Measurements from ENCODE around the gene FKBP5. TPM values are rescaled to one million over a fixed set of nuclear protein-coding genes. Genes with fewer than 3 reads are reported as not detected.
A peak's percentile ranks its signal among the peaks of the same experiment; 100 is the strongest.

FKBP5 gene
- total and polyA plus RNA-seq, 2 donors (not counting 1 experiment from before 2014, with no cell fraction given): 10.9 to 16.3 TPM

- no peaks in the 10 kb centered on the region for H3K36me3 ChIP-seq (ENCODE audit: control insufficient read depth, insufficient read depth, low read length)
- no peak overlapping the region for H3K4me2 ChIP-seq (ENCODE audit: extremely low read depth, insufficient read depth, low read length)
- no peaks in the 10 kb centered on the region for H3K4me1 ChIP-seq (ENCODE audit: control insufficient read depth, extremely low read depth, insufficient read depth, low read length)
- no peaks in the 10 kb centered on the region for H3K27me3 ChIP-seq (ENCODE audit: control insufficient read depth, insufficient read depth, low read length)
- no peak for TF ChIP-seq EZH2 (IDR thresholded peaks at IDR 0.05; ENCODE audit: low read length, missing control alignments)
- no peak for TF ChIP-seq CTCF (conservative IDR thresholded peaks at IDR 0.05 in 1 of 2, IDR thresholded peaks at IDR 0.05 in 1 of 2; ENCODE audit: low read depth in 1 of 2, low read length in 2 of 2)
- no peaks in the 10 kb centered on the region for H4K20me1 ChIP-seq (ENCODE audit: control insufficient read depth, extremely low read depth, insufficient read depth, low read length)
- no peak for DNase-seq (ENCODE audit: low read depth in 2 of 2)
- no peaks in the 10 kb centered on the region for H3K9me3 ChIP-seq (ENCODE audit: control insufficient read depth, insufficient read depth, low read depth, low read length)
- no peak overlapping the region for H2AFZ ChIP-seq (ENCODE audit: low read length)
- H3K79me2 ChIP-seq (ENCODE audit: control insufficient read depth, insufficient read depth, low read length): no peaks in the 10 kb centered on the region
- no peak overlapping the region for H3K27ac ChIP-seq (ENCODE audit: insufficient read depth, low read length)
- no peak overlapping the region for H3K9ac ChIP-seq (ENCODE audit: insufficient read depth, low read length)
- H3K4me3 ChIP-seq (replicated peaks in 1 of 4; ENCODE audit: control extremely low read depth in 1 of 4, insufficient read depth in 1 of 4, low read depth in 3 of 4, low read length in 4 of 4): no peak overlapping the region
Measured at GRCh38 chr6:35613762-35614161, 75.0 kb downstream of the FKBP5 start.

- no peaks in the 10 kb centered on the region for H3K79me2 ChIP-seq (ENCODE audit: control insufficient read depth, insufficient read depth, low read length)
- no peaks in the 10 kb centered on the region for H4K20me1 ChIP-seq (ENCODE audit: control insufficient read depth, extremely low read depth, insufficient read depth, low read length)
- peak; percentile 63 to 90 for DNase-seq (ENCODE audit: low read depth in 2 of 2)
- no peak overlapping the region for H3K9ac ChIP-seq (ENCODE audit: insufficient read depth, low read length)
- H3K27ac ChIP-seq (ENCODE audit: insufficient read depth, low read length): no peak overlapping the region
- no peak for TF ChIP-seq CTCF (conservative IDR thresholded peaks at IDR 0.05 in 1 of 2, IDR thresholded peaks at IDR 0.05 in 1 of 2; ENCODE audit: low read depth in 1 of 2, low read length in 2 of 2)
- TF ChIP-seq EZH2 (IDR thresholded peaks at IDR 0.05; ENCODE audit: low read length, missing control alignments): no peak
- no peak overlapping the region for H3K4me2 ChIP-seq (ENCODE audit: extremely low read depth, insufficient read depth, low read length)
- no peak overlapping the region for H2AFZ ChIP-seq (ENCODE audit: low read length)
- no peaks in the 10 kb centered on the region for H3K36me3 ChIP-seq (ENCODE audit: control insufficient read depth, insufficient read depth, low read length)
- H3K27me3 ChIP-seq (ENCODE audit: control insufficient read depth, insufficient read depth, low read length): no peaks in the 10 kb centered on the region
- no peaks in the 10 kb centered on the region for H3K9me3 ChIP-seq (ENCODE audit: control insufficient read depth, insufficient read depth, low read depth, low read length)
- H3K4me1 ChIP-seq (ENCODE audit: control insufficient read depth, extremely low read depth, insufficient read depth, low read length): no peaks in the 10 kb centered on the region
- no peak overlapping the region for H3K4me3 ChIP-seq (replicated peaks in 1 of 4; ENCODE audit: control extremely low read depth in 1 of 4, insufficient read depth in 1 of 4, low read depth in 3 of 4, low read length in 4 of 4)
Measured at GRCh38 chr6:35611240-35611639, 77.5 kb downstream of the FKBP5 start.

- Histone ChIP-seq H3K9ac (ENCODE audit: insufficient read depth, low read length) (no peak overlapping the region), H3K4me1 (ENCODE audit: control insufficient read depth, extremely low read depth, insufficient read depth, low read length) (no peaks in the 10 kb centered on the region), H3K4me3 (replicated peaks in 1 of 4; ENCODE audit: control extremely low read depth in 1 of 4, insufficient read depth in 1 of 4, low read depth in 3 of 4, low read length in 4 of 4) (no peak overlapping the region), H4K20me1 (ENCODE audit: control insufficient read depth, extremely low read depth, insufficient read depth, low read length) (no peaks in the 10 kb centered on the region), H3K4me2 (ENCODE audit: extremely low read depth, insufficient read depth, low read length) (no peak overlapping the region), H3K36me3 (ENCODE audit: control insufficient read depth, insufficient read depth, low read length) (no peaks in the 10 kb centered on the region), H3K27ac (ENCODE audit: insufficient read depth, low read length) (no peak overlapping the region), H3K79me2 (ENCODE audit: control insufficient read depth, insufficient read depth, low read length) (no peaks in the 10 kb centered on the region), H2AFZ (ENCODE audit: low read length) (no peak overlapping the region), H3K27me3 (ENCODE audit: control insufficient read depth, insufficient read depth, low read length) (no peaks in the 10 kb centered on the region), H3K9me3 (ENCODE audit: control insufficient read depth, insufficient read depth, low read depth, low read length) (no peaks in the 10 kb centered on the region)
- TF ChIP-seq CTCF (conservative IDR thresholded peaks at IDR 0.05 in 1 of 2, IDR thresholded peaks at IDR 0.05 in 1 of 2; ENCODE audit: low read depth in 1 of 2, low read length in 2 of 2) (no peak), EZH2 (IDR thresholded peaks at IDR 0.05; ENCODE audit: low read length, missing control alignments) (no peak)
- no peak for DNase-seq (ENCODE audit: low read depth in 2 of 2)
Measured at GRCh38 chr6:35610830-35611229, 77.9 kb downstream of the FKBP5 start.

All from fibroblast of lung (primary cell).